GM13977 (cell line): ENCODE results near the gene OXT.

Source experiments
- DNase-seq: peaks from one replicate; pipeline ENCODE4 v3.0.0; 2012; ENCODE audit warnings: low spot score
- in situ Hi-C: fragments of 300-500 bp; cut with MboI; formaldehyde crosslinking; loops from one replicate; pipeline ENCODE4 v1.12.0; 2022; ENCODE audit warnings: low sequenced_read_pairs, low pct_unique_long_range_greater_than_20kb, mixed read lengths, inconsistent platforms; ENCODE audit not compliant: unreplicated experiment
- TF ChIP-seq, protein P1 (sequence below): IDR thresholded peaks from 2 replicates; pipeline ENCODE4 v1.5.1; 2012; ENCODE audit warnings: mild to moderate bottlenecking, control low read depth; ENCODE audit not compliant: insufficient read depth; ENCODE audit errors: extremely low read depth, missing control alignments

The OXT gene

DNA sequence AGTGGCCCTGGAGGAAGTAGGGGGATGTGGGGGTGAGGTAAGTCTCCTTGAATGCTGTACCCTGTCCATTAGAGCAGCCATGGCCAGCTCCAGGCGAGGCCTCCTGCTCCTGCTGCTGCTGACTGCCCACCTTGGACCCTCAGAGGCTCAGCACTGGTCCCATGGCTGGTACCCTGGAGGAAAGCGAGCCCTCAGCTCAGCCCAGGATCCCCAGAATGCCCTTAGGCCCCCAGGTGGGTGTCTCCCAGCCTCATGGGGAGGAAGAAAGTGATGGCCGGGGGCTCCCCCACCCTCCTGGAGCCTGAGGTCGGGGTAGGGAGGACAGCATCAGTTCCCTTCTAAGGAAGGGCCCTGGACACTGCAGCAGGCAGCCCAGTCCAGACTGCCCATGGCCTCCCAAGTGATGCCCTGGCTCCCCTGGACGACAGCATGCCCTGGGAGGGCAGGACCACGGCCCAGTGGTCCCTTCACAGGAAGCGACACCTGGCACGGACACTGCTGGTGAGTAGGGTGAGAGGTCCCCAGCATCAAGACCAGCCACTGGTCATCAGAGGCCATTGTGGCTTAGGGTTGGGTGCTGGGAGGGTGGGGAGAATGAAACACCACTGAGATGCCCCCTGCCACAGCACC, 27.0 kb upstream of the OXT start:
- no peak for DNase-seq
- TF ChIP-seq, protein P1, sequence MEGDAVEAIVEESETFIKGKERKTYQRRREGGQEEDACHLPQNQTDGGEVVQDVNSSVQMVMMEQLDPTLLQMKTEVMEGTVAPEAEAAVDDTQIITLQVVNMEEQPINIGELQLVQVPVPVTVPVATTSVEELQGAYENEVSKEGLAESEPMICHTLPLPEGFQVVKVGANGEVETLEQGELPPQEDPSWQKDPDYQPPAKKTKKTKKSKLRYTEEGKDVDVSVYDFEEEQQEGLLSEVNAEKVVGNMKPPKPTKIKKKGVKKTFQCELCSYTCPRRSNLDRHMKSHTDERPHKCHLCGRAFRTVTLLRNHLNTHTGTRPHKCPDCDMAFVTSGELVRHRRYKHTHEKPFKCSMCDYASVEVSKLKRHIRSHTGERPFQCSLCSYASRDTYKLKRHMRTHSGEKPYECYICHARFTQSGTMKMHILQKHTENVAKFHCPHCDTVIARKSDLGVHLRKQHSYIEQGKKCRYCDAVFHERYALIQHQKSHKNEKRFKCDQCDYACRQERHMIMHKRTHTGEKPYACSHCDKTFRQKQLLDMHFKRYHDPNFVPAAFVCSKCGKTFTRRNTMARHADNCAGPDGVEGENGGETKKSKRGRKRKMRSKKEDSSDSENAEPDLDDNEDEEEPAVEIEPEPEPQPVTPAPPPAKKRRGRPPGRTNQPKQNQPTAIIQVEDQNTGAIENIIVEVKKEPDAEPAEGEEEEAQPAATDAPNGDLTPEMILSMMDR = no peak
- in situ Hi-C loops = no loop called here

DNA sequence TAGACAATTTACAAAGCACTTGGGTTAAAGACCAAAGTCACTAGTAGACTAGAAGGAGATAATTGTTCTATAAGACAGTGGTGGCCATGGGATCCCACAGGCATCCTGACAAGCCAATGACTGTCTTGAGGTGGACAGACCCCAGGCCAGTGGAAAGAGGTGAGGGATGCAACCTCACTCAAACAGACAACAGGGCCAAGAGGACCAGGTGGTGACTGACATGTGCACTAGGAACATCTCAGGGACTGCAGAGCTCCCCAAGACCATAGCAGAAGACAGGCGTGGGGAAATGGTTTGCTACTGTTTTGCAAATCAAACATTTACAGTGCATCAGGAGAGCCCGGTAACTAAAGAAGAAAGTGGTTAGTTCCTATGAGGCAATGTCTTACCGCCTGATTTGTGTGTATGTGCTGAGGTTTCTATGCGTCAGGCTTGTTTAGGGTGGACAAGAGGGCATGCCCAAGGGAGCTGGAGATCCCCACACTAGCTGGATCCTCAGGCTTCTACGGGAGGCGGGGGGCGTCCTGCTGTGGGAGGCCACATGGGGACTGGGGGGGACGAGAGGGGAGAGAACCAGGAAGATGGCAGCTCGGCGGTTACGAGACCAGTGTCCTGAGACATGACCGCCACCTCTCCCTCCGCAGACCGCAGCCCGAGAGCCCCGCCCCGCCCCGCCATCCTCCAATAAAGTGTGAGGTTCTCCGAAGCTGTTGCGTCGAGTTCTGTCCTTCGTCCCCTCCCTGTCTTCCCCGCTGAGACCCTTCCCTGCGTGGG, 26.2 kb upstream of the OXT start:
- DNase-seq = peak; percentile 88
- in situ Hi-C loops = no loop called here
- TF ChIP-seq, protein P1 = no peak

DNA sequence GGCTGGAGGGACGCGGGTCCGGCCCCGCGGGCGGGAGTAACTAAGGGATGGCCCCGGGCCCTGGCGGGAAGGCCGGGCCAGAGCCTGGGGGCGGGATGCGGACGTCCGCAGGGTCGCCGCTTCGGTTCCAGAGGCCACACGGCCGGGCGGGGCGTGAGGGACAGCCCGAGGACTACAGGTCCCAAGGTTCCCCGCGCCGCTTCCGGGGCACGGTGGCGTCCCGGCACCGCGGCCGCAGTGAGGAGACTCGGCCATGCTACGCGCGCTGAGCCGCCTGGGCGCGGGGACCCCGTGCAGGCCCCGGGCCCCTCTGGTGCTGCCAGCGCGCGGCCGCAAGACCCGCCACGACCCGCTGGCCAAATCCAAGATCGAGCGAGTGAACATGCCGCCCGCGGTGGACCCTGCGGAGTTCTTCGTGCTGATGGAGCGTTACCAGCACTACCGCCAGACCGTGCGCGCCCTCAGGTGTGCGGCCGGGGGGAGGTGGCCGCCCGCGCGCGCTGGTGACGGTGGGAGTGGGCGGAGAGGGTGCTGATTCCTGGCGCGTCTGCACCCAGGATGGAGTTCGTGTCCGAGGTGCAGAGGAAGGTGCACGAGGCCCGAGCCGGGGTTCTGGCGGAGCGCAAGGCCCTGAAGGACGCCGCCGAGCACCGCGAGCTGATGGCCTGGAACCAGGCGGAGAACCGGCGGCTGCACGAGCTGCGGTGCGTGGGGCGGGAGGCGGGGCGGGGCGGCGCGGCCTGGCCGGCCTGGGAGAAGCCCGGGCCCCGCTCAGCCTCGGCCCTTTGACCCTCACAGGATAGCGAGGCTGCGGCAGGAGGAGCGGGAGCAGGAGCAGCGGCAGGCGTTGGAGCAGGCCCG, 25.4 kb upstream of the OXT start, which contains the start of gene MRPS26:
Gene MRPS26 (plus strand): TSS at position 237 of the 861 bp plus-strand sequence. CDS start 17 bp downstream, at position 254.
- TF ChIP-seq, protein P1 = no peak
- peak; percentile 97 for DNase-seq
- in situ Hi-C loops = no loop called here

DNA sequence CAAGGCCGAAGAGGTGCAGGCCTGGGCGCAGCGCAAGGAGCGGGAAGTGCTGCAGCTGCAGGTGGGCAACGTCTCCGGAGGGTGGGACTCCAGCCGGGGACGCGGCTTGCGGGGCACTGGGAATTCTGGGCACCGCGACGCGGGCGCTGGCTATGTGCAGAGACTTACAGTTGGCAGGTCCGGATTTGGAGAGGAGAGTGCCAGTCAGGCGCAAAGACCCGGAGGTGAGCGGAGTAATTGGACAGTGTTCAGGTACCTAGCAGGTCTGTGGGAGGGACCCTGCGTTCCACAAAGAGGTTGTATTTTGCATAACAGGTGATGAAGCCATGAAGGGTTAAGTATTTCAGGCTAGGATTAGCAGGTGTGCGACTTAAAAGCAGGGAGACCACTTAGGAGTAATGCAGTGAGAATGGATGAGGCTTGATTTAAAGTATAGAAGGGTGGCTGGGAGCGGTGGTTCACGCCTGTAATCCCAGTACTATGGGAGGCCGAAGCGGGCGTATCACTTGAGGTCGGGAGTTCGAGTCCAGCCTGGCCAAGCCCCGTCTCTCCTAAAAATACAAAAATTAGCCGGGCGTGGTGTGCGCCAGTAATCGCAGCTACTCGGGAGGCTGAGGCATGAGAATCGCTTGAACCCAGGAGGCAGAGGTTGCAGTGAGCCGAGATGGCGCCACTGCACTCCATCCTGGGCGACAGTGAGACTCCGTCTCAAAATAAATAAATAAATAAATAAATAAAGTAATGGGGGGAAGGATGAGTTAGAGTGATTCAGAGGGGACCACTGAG, 24.6 kb upstream of the OXT start:
- in situ Hi-C loops = no loop called here
- TF ChIP-seq, protein P1 = no peak
- DNase-seq = peak; percentile 56

DNA sequence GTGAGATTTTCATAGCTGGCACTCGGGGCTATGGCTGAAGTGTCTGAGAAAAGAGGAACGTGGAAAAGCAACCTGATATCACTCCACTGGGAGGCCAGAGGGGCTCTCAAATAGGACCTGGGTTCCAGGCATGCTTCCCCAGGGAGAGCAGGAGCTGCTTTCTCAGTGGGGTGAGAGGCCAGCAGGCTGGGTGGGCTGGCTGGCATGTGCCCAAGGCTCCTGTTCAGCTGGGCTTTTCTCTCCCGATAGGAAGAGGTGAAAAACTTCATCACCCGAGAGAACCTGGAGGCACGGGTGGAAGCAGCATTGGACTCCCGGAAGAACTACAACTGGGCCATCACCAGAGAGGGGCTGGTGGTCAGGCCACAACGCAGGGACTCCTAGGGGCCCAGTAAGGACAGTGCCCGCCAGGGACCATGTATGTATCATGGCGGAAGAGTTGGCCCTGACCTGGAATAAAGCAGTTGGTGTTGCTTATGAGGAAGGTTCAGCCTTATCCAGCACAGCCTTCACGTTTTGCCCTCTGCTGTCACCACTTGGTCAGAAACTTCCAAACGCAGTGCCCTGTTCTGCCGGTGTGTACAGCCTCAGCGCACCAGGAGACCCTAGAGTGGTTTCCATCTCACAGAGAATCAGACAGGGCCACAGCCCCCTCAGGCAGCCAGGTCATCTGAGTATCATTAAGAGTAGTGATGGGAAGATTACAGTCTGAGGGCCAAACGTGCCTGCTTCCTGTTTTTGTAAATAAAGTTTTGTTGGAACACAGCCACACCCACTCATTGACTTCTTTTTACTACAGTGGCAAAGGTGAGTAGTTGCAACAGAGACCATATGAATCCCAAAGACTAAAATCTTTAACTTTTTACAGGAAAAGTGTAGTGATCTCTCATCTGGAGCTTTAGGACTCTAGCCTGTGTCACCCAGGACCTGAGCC, 23.7 kb upstream of the OXT start:
- TF ChIP-seq, protein P1 = no peak
- in situ Hi-C loops = no loop called here
- no peak for DNase-seq
